Vagina (tissue), 2 donors: ENCODE data around the gene ANKEF1.

Experiments used
- POLR2AphosphoS5 ChIP-seq, 2 donors: sonication (generic); formaldehyde crosslinking; IDR thresholded peaks; one replicate each; pipeline ENCODE4 v1.9.0; 2017; ENCODE audit warnings: antibody characterized with exemption in 2 of 2, mild to moderate bottlenecking in 2 of 2, low read depth in 1 of 2; ENCODE audit not compliant: insufficient read depth in 1 of 2
- TF ChIP-seq, protein P1 (sequence below), 3 experiments: fragments of 450-650 bp in 2 of 3; fragments of 200-600 bp in 1 of 3; sonication (generic) in 1 of 3; IDR thresholded peaks; one replicate each; pipeline ENCODE4 v1.5.1; 2017 to 2019; ENCODE audit warnings: antibody characterized with exemption in 3 of 3, mild to moderate bottlenecking in 2 of 3, moderate library complexity in 2 of 3

DNA sequence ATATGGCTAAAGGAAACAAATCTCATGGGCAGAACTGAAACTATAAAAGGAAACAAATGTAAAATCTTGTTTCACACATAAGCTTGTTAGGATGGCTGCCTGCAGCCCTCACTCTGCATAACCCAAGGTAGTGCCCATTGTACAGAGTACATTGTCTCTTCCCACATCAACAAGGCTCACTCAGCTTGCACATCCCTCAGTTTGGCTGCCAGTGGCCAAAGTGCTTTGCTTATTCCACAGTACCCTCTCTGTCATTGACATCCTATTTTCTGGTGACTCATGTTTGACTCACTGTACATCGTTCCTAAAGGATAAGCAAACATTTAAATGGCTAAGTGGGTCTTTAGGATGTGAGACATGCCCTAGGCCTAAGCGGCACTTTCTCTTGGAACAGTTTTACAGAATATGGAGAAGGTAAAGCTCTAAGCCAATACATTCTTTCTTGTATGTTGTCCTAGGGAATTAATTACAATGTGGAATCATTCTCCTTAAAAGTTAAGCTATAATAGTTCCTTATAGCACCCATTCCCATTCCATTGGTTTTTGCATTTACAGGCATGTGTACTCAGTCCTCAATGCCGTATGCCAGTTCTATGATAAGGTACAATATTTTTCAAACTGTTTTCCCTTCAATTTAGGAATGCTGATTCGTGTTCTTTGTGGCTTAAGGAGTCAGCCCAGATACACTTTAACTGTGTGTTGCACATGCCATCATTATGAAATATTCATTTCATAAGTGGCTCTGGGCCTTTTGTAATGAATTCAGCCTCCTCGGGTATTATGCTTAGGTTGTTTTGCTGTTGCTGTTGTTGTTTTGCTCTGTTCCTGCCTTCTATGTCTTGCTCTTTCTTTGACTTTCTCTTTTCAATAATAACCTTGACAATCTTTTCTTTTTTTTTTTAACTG lies 5.5 kb downstream of the ANKEF1 start:
- TF ChIP-seq, protein P1, sequence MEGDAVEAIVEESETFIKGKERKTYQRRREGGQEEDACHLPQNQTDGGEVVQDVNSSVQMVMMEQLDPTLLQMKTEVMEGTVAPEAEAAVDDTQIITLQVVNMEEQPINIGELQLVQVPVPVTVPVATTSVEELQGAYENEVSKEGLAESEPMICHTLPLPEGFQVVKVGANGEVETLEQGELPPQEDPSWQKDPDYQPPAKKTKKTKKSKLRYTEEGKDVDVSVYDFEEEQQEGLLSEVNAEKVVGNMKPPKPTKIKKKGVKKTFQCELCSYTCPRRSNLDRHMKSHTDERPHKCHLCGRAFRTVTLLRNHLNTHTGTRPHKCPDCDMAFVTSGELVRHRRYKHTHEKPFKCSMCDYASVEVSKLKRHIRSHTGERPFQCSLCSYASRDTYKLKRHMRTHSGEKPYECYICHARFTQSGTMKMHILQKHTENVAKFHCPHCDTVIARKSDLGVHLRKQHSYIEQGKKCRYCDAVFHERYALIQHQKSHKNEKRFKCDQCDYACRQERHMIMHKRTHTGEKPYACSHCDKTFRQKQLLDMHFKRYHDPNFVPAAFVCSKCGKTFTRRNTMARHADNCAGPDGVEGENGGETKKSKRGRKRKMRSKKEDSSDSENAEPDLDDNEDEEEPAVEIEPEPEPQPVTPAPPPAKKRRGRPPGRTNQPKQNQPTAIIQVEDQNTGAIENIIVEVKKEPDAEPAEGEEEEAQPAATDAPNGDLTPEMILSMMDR (IDR thresholded peaks at IDR 0.05) = no peak
- no peak for TF ChIP-seq POLR2AphosphoS5 (IDR thresholded peaks at IDR 0.05; ENCODE audit: insufficient read depth in 1 of 2, low read depth in 1 of 2)
